OCI-LY3 (cell line): ENCODE data around the gene QKI.

Experiments used
- CTCF ChIP-seq: fragments of 200-600, 300-600 bp; sonication (generic); IDR thresholded peaks from 2 replicates; pipeline ENCODE4 v1.5.1; 2014; ENCODE audit warnings: antibody characterized with exemption, low read length, low read depth
- EZH2phosphoT487 ChIP-seq: fragments of 200-600 bp; shearing (Covaris generic); IDR thresholded peaks from 2 replicates; pipeline ENCODE4 v1.6.1; 2018; ENCODE audit warnings: antibody characterized with exemption, mixed run types, low read depth

GRCh38 chr6:163416557-163417253 lies 2.2 kb downstream of the QKI start:
- TF ChIP-seq CTCF (peak; percentile 67), EZH2phosphoT487 (no peak)
